Activated T-helper 2 cell treated with anti-CD3 and anti-CD28 coated beads, Interferon-gamma antibody, Interleukin-2, Interleukin-4, amounts not matched to agents 10 μg/mL and 5 μg/mL and 100 μg/mL, durations not matched to agents 14 hours and 24 hours and 36 hours (primary cell): Measurements from ENCODE around the gene CLDN1. TPM values are rescaled to one million over a fixed set of nuclear protein-coding genes. Genes with fewer than 3 reads are reported as not detected.
A peak's percentile ranks its signal among the peaks of the same experiment; 100 is the strongest.

Experiments
- DNase-seq: peaks from one replicate; pipeline ENCODE4 v3.0.0; 2021; ENCODE audit warnings: low spot score
- H3K27ac Mint-ChIP-seq: one replicate; pipeline ENCODE4 v1.8.0; 2021; ENCODE audit warnings: mixed read lengths
- H3K27me3 Mint-ChIP-seq: one replicate; pipeline ENCODE4 v1.8.0; 2021; ENCODE audit warnings: low read depth, mixed read lengths
- H3K36me3 Mint-ChIP-seq: one replicate; pipeline ENCODE4 v1.8.0; 2021; ENCODE audit warnings: low read depth, mixed read lengths
- H3K4me1 Mint-ChIP-seq: one replicate; pipeline ENCODE4 v1.8.0; 2021; ENCODE audit warnings: low read depth, mixed read lengths
- H3K4me3 Mint-ChIP-seq: one replicate; pipeline ENCODE4 v1.8.0; 2021; ENCODE audit warnings: low read depth, mild to moderate bottlenecking, moderate library complexity, mixed read lengths
- H3K9me3 Mint-ChIP-seq: one replicate; pipeline ENCODE4 v1.8.0; 2021; ENCODE audit warnings: mixed read lengths
- intact Hi-C: fragments of 100-400 bp; cut with micrococcal nuclease; formaldehyde crosslinking; loops from one replicate; pipeline ENCODE4 v1.15.1; 2023
- total RNA-seq: library from RNA; stranded (reverse); gene quantifications from 2 replicates; pipeline ENCODE4 v1.2.3, GENCODE V29; 2022

The CLDN1 gene
- total RNA-seq, 1 donor from 2014 or later, result 6.0 TPM

GRCh38 chr3:190303884-190304283, 18.4 kb downstream of the CLDN1 start:
- Mint-ChIP-seq H3K36me3 (peaks cover 11% of the 10 kb centered on the region), H3K9me3 (no peaks in the 10 kb centered on the region), H3K4me1 (peaks cover 44% of the 10 kb centered on the region), H3K4me3 (no peak overlapping the region), H3K27ac (no peak overlapping the region), H3K27me3 (no peaks in the 10 kb centered on the region)
- intact Hi-C loops, result loop anchor here (10.0 kb wide), 1 partner anchor 211 kb away; the partner anchor contains the start of gene IL1RAP
- no peak for DNase-seq

- Mint-ChIP-seq H3K4me1 (peaks cover 39% of the 10 kb centered on the region), H3K36me3 (peaks cover 7% of the 10 kb centered on the region), H3K9me3 (no peaks in the 10 kb centered on the region), H3K27ac (peak overlapping the region; percentile 74), H3K4me3 (peak overlapping the region; percentile 31), H3K27me3 (no peaks in the 10 kb centered on the region)
- DNase-seq, result no peak
- intact Hi-C loops, result loop anchor here (10.0 kb wide), 1 partner anchor 212 kb away; the partner anchor contains the start of gene IL1RAP
Measured at GRCh38 chr3:190302212-190302867, 19.9 kb downstream of the CLDN1 start.

- intact Hi-C loops, result loop anchor here (10.0 kb wide), 1 partner anchor 213 kb away; the partner anchor contains the start of gene IL1RAP
- H3K4me3 Mint-ChIP-seq, result peak overlapping the region; percentile 26
- H3K27ac Mint-ChIP-seq, result peak overlapping the region; percentile 74
Measured at GRCh38 chr3:190301591-190301990, 20.7 kb downstream of the CLDN1 start.

GRCh38 chr3:190299969-190300368, 22.3 kb downstream of the CLDN1 start:
- H3K27me3 Mint-ChIP-seq, result no peaks in the 10 kb centered on the region
- no peak for DNase-seq
- intact Hi-C loops, result loop anchor here (10.0 kb wide), 1 partner anchor 215 kb away; the partner anchor contains the start of gene IL1RAP
- peaks cover 19% of the 10 kb centered on the region for H3K4me1 Mint-ChIP-seq
- H3K36me3 Mint-ChIP-seq, result peaks cover 2% of the 10 kb centered on the region
- H3K9me3 Mint-ChIP-seq, result no peaks in the 10 kb centered on the region
- no peak overlapping the region for H3K27ac Mint-ChIP-seq
- H3K4me3 Mint-ChIP-seq, result no peak overlapping the region

More at GRCh38 chr3:190301591-190301990, 20.7 kb downstream of the CLDN1 start:
- Mint-ChIP-seq H3K27me3 (no peaks in the 10 kb centered on the region), H3K4me1 (peaks cover 31% of the 10 kb centered on the region), H3K9me3 (no peaks in the 10 kb centered on the region), H3K36me3 (peaks cover 2% of the 10 kb centered on the region)
- no peak for DNase-seq

- intact Hi-C loops, result no loop called here
- Mint-ChIP-seq H3K27me3 (no peaks in the 10 kb centered on the region), H3K27ac (no peak overlapping the region), H3K4me1 (no peaks in the 10 kb centered on the region), H3K36me3 (no peaks in the 10 kb centered on the region), H3K9me3 (peaks cover 22% of the 10 kb centered on the region), H3K4me3 (no peak overlapping the region)
- DNase-seq, result no peak
Measured at GRCh38 chr3:190294030-190294429, 28.2 kb downstream of the CLDN1 start.

GRCh38 chr3:190293621-190294020, 28.6 kb downstream of the CLDN1 start:
- Mint-ChIP-seq H3K36me3 (no peaks in the 10 kb centered on the region), H3K4me1 (no peaks in the 10 kb centered on the region), H3K27ac (no peak overlapping the region), H3K27me3 (no peaks in the 10 kb centered on the region), H3K4me3 (no peak overlapping the region), H3K9me3 (peaks cover 22% of the 10 kb centered on the region)
- no peak for DNase-seq
- intact Hi-C loops, result no loop called here

GRCh38 chr3:190291994-190292584, 30.2 kb downstream of the CLDN1 start:
- Mint-ChIP-seq H3K36me3 (no peaks in the 10 kb centered on the region), H3K27me3 (no peaks in the 10 kb centered on the region), H3K9me3 (peaks cover 27% of the 10 kb centered on the region), H3K4me3 (no peak overlapping the region), H3K4me1 (no peaks in the 10 kb centered on the region), H3K27ac (no peak overlapping the region)
- no peak for DNase-seq
- intact Hi-C loops, result no loop called here

- Mint-ChIP-seq H3K27ac (no peak overlapping the region), H3K4me1 (no peaks in the 10 kb centered on the region), H3K4me3 (no peak overlapping the region), H3K36me3 (peaks cover 5% of the 10 kb centered on the region), H3K9me3 (peaks cover 38% of the 10 kb centered on the region), H3K27me3 (no peaks in the 10 kb centered on the region)
- no peak for DNase-seq
- intact Hi-C loops, result no loop called here
Measured at GRCh38 chr3:190289989-190290388, 32.3 kb downstream of the CLDN1 start.

GRCh38 chr3:190288836-190289235, 33.4 kb downstream of the CLDN1 start:
- no peak overlapping the region for H3K27ac Mint-ChIP-seq
- H3K9me3 Mint-ChIP-seq, result peaks cover 47% of the 10 kb centered on the region
- no peaks in the 10 kb centered on the region for H3K4me1 Mint-ChIP-seq

GRCh38 chr3:190286014-190286413, 36.2 kb downstream of the CLDN1 start:
- H3K27ac Mint-ChIP-seq, result no peak overlapping the region

More at GRCh38 chr3:190288836-190289235, 33.4 kb downstream of the CLDN1 start:
- DNase-seq, result no peak
- no peaks in the 10 kb centered on the region for H3K27me3 Mint-ChIP-seq
- intact Hi-C loops, result no loop called here
- H3K36me3 Mint-ChIP-seq, result peaks cover 5% of the 10 kb centered on the region
- no peak overlapping the region for H3K4me3 Mint-ChIP-seq

GRCh38 chr3:190281308-190282051, 40.8 kb downstream of the CLDN1 start:
- no peak for DNase-seq
- no peak overlapping the region for H3K27ac Mint-ChIP-seq

More at GRCh38 chr3:190286014-190286413, 36.2 kb downstream of the CLDN1 start:
- DNase-seq, result no peak
- Mint-ChIP-seq H3K4me3 (no peak overlapping the region), H3K9me3 (peaks cover 42% of the 10 kb centered on the region), H3K4me1 (no peaks in the 10 kb centered on the region), H3K27me3 (no peaks in the 10 kb centered on the region), H3K36me3 (peaks cover 5% of the 10 kb centered on the region)
- intact Hi-C loops, result no loop called here

GRCh38 chr3:190279690-190280089, 42.6 kb downstream of the CLDN1 start:
- Mint-ChIP-seq H3K4me3 (no peak overlapping the region), H3K9me3 (peaks cover 13% of the 10 kb centered on the region), H3K4me1 (no peaks in the 10 kb centered on the region), H3K27me3 (peaks cover 5% of the 10 kb centered on the region), H3K27ac (no peak overlapping the region), H3K36me3 (no peaks in the 10 kb centered on the region)
- intact Hi-C loops, result no loop called here
- no peak for DNase-seq

More at GRCh38 chr3:190281308-190282051, 40.8 kb downstream of the CLDN1 start:
- H3K4me1 Mint-ChIP-seq, result no peaks in the 10 kb centered on the region
- H3K36me3 Mint-ChIP-seq, result peaks cover 5% of the 10 kb centered on the region
- H3K9me3 Mint-ChIP-seq, result peaks cover 27% of the 10 kb centered on the region
- intact Hi-C loops, result no loop called here
- H3K27me3 Mint-ChIP-seq, result peaks cover 5% of the 10 kb centered on the region
- H3K4me3 Mint-ChIP-seq, result no peak overlapping the region
